Esophagus squamous epithelium (tissue), 5 donors: ENCODE results near the gene EPS15. TPM values are rescaled to one million over a fixed set of nuclear protein-coding genes. Genes with fewer than 3 reads are reported as not detected.

Experiments used
- DNase-seq: peaks from one replicate; lab custom pipeline; 2025; lab: John Stamatoyannopoulos, UW
- H3K27ac ChIP-seq, 4 donors: fragments of 200-600 bp; sonication (generic); one replicate each; pipeline ENCODE4 v1.5.1; 2016 to 2019; ENCODE audit warnings: mild to moderate bottlenecking in 1 of 4
- H3K27me3 ChIP-seq, 4 donors: fragments of 200-600 bp; sonication (generic); 1 replicate in 3 of 4; 2 replicates in 1 of 4; pipeline versions ENCODE4 v1.5.1 to v1.6.0; 2017 to 2021; ENCODE audit warnings: antibody characterized with exemption in 1 of 4
- H3K36me3 ChIP-seq, 3 donors: fragments of 200-600 bp; sonication (generic); one replicate each; pipeline ENCODE4 v1.5.1; 2016 to 2019
- H3K4me1 ChIP-seq, 3 donors: fragments of 200-600 bp; sonication (generic); one replicate each; pipeline ENCODE4 v1.5.1; 2017 to 2019
- H3K4me3 ChIP-seq, 4 donors: fragments of 200-600 bp; sonication (generic); 1 replicate in 3 of 4; 2 replicates in 1 of 4; pipeline ENCODE4 v1.5.1; 2016 to 2019; ENCODE audit warnings: mild to moderate bottlenecking in 2 of 4, moderate library complexity in 1 of 4
- H3K9me3 ChIP-seq, 3 donors: fragments of 200-600 bp; sonication (generic); one replicate each; pipeline ENCODE4 v1.5.1; 2016 to 2019
- CTCF ChIP-seq, 6 experiments: fragments of 450-650 bp in 4 of 6; fragments of 200-600 bp in 2 of 6; sonication (generic) in 2 of 6; IDR thresholded peaks; one replicate each; pipeline ENCODE4 v1.5.1; 2016 to 2019; ENCODE audit warnings: antibody characterized with exemption in 6 of 6, mild to moderate bottlenecking in 4 of 6, moderate library complexity in 4 of 6
- POLR2A ChIP-seq, 4 donors: fragments of 450-650 bp; IDR thresholded peaks; one replicate each; pipeline ENCODE4 v1.6.1; 2017; ENCODE audit warnings: antibody characterized with exemption in 4 of 4, mild to moderate bottlenecking in 4 of 4, moderate library complexity in 3 of 4
- WGBS, 2 donors: methylation state at CpG; one replicate each; pipeline ENCODE4 v1.1.5; 2018; 5-methylcytosine and 5-hydroxymethylcytosine counted together
- intact Hi-C: fragments of 100-400 bp; cut with DNase I; formaldehyde crosslinking; loops from one replicate; pipeline ENCODE4 v1.15.0; 2022
- total RNA-seq, 4 donors: library from RNA; depleted of rRNA; stranded (reverse); fragments of >200 nt; gene quantifications; one replicate each; pipeline ENCODE4 v1.1.0, GENCODE V29; 2016
- donor health status: DM: yes; HTN: yes; CAD: no.

EPS15 gene
- total RNA-seq, 4 donors from 2014 or later: 24.8 to 86.8 (median 46.8) TPM

- no peaks in the 10 kb centered on the region for H3K9me3 ChIP-seq
- WGBS, 2 donors: 91 to 95% methylated on average over 1 of the region's 1 CpG
- H3K36me3 ChIP-seq: peaks cover 0 to 61% (median 0%) of the 10 kb centered on the region in 3 donors
Observed at GRCh38 chr1:51444096-51444495, 75.0 kb downstream of the EPS15 start.

GRCh38 chr1:51443555-51443954 lies 75.5 kb downstream of the EPS15 start:
- Histone ChIP-seq H3K27me3 (no peaks in the 10 kb centered on the region), H3K27ac (no peak overlapping the region), H3K9me3 (no peaks in the 10 kb centered on the region), H3K36me3 (peaks cover 0 to 65% (median 0%) of the 10 kb centered on the region in 3 donors), H3K4me1 (peaks cover 0 to 4% (median 0%) of the 10 kb centered on the region in 3 donors), H3K4me3 (no peak overlapping the region)
- WGBS, 2 donors: 96% methylated on average over 5 of the region's 5 CpGs
- intact Hi-C loops: no loop called here
- no peak for DNase-seq
- TF ChIP-seq CTCF (IDR thresholded peaks at IDR 0.05) (no peak), POLR2A (IDR thresholded peaks at IDR 0.05) (no peak)

More at GRCh38 chr1:51444096-51444495, 75.0 kb downstream of the EPS15 start:
- intact Hi-C loops: no loop called here
- DNase-seq: no peak
- Histone ChIP-seq H3K4me3 (no peak overlapping the region), H3K4me1 (peaks cover 0 to 4% (median 0%) of the 10 kb centered on the region in 3 donors), H3K27ac (no peak overlapping the region), H3K27me3 (no peaks in the 10 kb centered on the region)
- TF ChIP-seq POLR2A (IDR thresholded peaks at IDR 0.05) (no peak), CTCF (IDR thresholded peaks at IDR 0.05) (no peak)

GRCh38 chr1:51442616-51443015 lies 76.5 kb downstream of the EPS15 start:
- Histone ChIP-seq H3K36me3 (peaks cover 0 to 61% (median 0%) of the 10 kb centered on the region in 3 donors), H3K4me1 (peaks cover 0 to 4% (median 0%) of the 10 kb centered on the region in 3 donors), H3K27ac (no peak overlapping the region), H3K4me3 (no peak overlapping the region), H3K27me3 (no peaks in the 10 kb centered on the region), H3K9me3 (no peaks in the 10 kb centered on the region)
- intact Hi-C loops: no loop called here
- 69 to 79% methylated on average over 1 of the region's 1 CpG for WGBS, 2 donors
- TF ChIP-seq CTCF (IDR thresholded peaks at IDR 0.05): no peak
- no peak for TF ChIP-seq POLR2A (IDR thresholded peaks at IDR 0.05)
- DNase-seq: no peak

GRCh38 chr1:51442198-51442597 lies 76.9 kb downstream of the EPS15 start:
- Histone ChIP-seq H3K27me3 (no peaks in the 10 kb centered on the region), H3K27ac (no peak overlapping the region), H3K9me3 (no peaks in the 10 kb centered on the region), H3K4me3 (no peak overlapping the region), H3K36me3 (peaks cover 0 to 61% (median 0%) of the 10 kb centered on the region in 3 donors), H3K4me1 (peaks cover 0 to 4% (median 0%) of the 10 kb centered on the region in 3 donors)
- DNase-seq: no peak
- TF ChIP-seq POLR2A (IDR thresholded peaks at IDR 0.05): no peak
- TF ChIP-seq CTCF (IDR thresholded peaks at IDR 0.05): no peak
- intact Hi-C loops: no loop called here

GRCh38 chr1:51439895-51440294 lies 79.2 kb downstream of the EPS15 start:
- no peak for DNase-seq
- Histone ChIP-seq H3K36me3 (peaks cover 0 to 64% (median 0%) of the 10 kb centered on the region in 3 donors), H3K27ac (no peak overlapping the region), H3K4me1 (peaks cover 0 to under 1% (median 0%) of the 10 kb centered on the region in 3 donors), H3K4me3 (no peak overlapping the region), H3K27me3 (no peaks in the 10 kb centered on the region), H3K9me3 (no peaks in the 10 kb centered on the region)
- 80 to 90% methylated on average over 4 of the region's 4 CpGs for WGBS, 2 donors
- intact Hi-C loops: no loop called here
- TF ChIP-seq POLR2A (IDR thresholded peaks at IDR 0.05): no peak
- TF ChIP-seq CTCF (IDR thresholded peaks at IDR 0.05): no peak
